DMS153 treated with DMSO at 0.1 percent for 48 hours (cell line): ENCODE measurements around the gene ISCA2.

Experiments used
- DNase-seq: peaks from one replicate; lab custom pipeline; 2025; ENCODE audit not compliant: unreplicated experiment; lab: John Stamatoyannopoulos, UW

Gene ISCA2

DNA sequence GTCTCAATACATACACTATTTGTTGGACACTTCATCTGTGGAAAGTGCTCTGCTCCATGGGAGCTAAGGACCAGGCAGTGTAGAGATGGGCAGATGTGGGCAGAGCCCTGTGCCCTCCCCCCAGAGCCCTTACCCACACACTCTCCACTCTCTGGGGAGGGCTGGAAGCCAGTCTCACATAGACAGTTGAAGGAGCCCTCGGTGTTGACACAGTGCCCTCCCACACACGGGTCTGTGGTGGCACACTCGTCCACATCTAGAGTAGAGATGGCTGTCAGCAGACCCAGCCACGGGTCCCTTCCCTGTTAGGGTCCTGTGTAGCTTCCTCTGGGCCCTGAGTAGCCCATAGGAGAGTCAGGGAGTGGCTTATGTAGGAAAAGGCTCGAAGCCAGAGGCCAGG lies 14.3 kb downstream of the ISCA2 start:
- DNase-seq, result no peak

- DNase-seq, result no peak
Measured at GRCh38 chr14:74508292-74508731, 14.7 kb downstream of the ISCA2 start.

DNA sequence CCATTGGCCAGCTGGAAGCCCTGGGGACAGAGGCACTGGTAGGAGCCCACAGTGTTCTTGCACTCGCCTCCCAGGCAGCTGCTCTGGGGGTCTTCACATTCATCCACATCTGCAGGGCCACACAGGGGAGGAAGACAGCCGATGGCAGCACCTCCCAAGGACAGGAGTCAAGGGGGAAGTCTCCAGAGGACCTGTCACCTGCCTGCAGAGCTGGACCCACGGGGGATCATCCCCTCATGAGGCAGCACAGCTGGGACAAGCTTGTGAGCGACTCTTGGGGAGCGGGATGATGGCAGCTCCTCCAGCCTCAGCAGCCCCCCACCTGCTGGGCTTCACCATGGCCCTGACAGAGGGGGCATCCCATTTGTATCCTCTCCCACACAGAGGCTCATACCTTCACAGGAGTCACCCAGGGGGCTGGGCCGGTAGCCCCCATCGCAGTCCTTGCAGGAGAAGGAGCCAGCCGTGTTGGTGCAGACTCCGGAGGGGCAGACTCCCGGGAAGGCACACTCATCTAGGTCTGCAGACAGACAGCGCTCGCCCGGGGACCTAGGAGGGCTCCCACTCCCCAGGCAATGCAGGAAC lies 15.4 kb downstream of the ISCA2 start:
- no peak for DNase-seq

- no peak for DNase-seq
Measured at GRCh38 chr14:74509587-74510222, 16.1 kb downstream of the ISCA2 start.

DNA sequence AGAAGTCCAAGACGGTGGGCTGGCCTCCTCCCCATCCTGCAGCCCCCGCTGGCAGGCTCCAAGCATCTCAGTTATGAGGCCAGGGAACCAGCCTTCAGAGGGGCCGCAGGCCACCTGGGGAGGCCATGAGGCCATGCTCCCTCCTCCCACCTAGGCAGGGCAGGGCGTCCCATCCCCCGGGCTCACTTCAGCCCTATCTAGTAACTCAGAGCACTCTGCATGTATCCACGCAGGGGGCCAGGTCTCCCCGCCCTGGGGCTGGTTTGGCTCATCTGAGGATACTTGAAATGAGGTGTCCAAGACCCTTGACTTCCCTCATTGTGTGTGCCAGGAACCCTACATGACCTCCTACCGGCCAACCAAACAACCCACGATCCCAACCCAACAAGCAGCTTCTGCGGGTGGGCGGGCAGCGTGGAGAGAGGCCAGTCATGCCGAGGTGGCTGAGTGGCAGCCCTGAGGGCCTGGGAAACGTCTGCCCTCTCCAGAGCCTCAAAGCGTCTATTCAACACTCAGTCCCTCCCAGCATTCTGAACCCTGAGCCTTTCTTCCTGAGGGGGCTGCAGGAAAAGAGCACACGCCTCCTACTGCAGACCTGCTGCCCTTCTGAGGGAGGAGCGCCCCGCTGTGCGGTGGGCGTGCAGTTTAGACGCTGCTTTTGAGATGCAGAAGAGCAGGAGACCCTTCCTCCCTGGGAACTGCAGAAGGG lies 16.8 kb downstream of the ISCA2 start:
- no peak for DNase-seq

DNA sequence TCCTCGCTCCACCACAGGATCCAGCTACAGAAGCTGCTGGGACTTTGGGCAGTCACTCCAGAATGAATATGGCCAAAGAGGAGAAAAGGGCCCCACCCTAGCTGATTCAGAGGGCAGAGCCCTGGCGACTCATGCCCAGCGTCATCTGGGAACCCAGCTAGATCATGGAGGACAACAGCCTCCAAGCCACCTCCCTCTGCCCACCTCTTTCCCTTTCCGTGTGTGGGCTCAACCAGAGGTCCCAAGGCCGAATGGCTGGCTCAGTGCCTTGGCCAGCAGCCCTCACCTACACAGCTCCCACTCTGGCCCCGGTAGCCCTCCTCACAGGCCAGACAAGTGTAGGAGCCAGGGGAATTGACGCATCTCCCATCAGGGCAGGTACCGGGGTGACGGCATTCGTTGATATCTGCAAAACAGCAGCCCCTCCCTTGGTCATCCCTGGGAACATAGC lies 17.4 kb downstream of the ISCA2 start:
- no peak for DNase-seq

GRCh38 chr14:74511966-74512830 lies 18.6 kb downstream of the ISCA2 start:
- DNase-seq, result no peak

DNA sequence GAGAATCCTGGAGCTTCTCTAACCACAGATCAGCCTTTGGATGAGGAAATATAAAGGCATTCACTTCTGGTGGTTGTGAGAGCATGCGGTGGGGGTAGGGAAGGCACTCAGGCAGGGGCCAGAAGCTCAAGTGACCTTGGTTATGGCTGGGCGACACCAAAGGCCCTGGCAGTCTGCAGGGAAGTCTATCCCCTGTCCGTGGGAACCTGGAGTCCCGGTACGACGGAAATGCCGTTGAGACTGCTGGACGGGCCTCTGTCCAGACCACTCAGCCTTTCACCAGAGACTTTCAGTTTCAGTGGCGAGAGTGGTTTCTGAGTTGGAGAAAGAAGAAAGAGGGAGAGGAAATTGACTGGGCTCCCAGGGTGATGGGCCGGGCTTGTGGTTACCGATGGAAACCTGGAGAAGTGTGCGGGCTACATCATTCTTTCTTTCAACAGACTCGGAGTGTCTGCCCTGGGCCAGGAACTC lies 20.9 kb downstream of the ISCA2 start:
- DNase-seq, result no peak

- no peak for DNase-seq
Measured at GRCh38 chr14:74515891-74516412, 22.4 kb downstream of the ISCA2 start.

DNA sequence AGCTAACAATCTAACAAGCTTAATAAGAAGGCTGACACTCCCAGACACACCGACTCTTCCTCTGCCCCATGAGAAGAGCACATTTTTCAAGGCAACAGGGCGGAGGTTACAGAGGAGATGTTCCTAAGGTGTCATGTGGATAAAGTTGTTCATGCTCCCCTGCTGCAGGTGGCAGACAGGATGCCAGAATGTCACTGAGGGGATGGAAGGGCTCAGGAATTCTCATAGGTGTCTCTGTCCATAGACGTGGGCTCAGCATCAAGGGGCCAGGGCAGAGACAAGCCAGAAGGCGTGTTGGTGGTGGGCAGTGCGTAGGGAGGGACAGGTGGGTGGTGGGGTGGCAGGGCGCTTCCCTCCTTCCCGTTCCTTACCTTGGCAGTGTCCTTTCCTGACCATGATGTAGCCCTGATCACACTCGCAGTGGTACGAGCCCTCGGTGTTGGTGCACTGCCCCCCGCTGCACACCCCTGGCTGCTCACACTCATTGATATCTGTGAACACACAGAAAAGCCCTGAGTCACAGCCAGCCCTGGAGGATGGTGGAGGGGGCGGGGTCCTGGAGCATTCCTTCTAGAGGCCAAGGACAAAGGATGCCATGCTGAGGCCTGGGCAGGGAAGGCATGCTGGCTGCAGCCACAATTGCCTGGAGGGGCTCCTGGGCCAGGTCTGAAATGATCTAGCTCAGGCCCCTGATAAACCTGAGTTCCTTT lies 23.0 kb downstream of the ISCA2 start:
- no peak for DNase-seq

DNA sequence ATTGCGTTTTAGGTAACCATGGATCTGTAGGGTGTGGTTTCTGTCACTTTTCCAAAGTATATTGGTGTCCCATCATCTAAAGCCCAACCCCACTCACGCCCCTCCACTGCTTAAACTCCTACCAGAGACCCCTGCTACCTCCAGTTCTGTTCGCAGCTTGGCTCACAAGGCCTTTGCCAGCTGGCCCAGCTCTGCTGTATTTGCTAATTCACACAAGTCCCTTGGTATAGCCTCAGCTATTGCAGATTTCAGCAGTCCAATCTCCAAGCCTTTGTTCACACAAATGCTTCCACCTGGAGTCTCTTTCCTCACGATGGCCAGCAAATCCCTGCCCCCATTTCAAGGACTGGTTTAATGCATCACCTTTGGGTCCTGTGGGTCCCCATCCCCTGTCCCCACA lies 24.2 kb downstream of the ISCA2 start:
- DNase-seq, result no peak

- no peak for DNase-seq
Measured at GRCh38 chr14:74518221-74518620, 24.7 kb downstream of the ISCA2 start.

DNA sequence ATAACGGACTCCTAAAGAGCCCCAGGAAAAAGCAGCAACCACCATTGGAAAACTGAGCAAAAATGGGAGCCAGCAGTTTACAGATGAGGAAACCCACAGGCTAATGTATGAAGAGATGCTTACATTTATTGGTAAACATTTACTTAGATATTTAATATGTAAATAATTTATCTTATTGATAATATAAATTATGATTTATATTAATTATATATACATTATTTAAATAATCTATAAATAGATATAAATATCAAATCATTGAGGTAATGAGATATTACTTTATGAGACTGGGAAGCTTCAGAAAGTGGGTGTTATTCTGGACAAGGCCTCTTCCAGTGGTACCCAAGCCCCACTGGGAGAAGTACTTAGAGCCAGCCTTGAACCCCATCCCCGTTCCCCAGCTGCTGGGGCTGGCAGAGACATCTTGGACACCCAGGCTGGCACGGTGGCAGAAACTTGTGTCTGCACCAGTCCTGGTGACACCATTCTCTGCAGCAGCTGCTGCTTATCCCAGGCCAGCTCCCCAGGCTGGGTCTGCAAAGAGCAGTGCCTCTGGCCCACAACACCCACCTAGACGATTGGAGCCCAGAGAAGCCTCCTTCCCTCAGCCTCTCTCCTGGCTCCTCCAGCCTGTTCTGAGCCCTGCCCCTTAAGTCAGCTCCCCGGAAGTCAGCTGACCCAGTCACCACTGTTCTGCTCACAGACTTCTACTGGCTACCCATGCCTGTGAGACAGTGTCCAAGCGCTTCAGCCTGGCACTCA lies 25.9 kb downstream of the ISCA2 start:
- no peak for DNase-seq

DNA sequence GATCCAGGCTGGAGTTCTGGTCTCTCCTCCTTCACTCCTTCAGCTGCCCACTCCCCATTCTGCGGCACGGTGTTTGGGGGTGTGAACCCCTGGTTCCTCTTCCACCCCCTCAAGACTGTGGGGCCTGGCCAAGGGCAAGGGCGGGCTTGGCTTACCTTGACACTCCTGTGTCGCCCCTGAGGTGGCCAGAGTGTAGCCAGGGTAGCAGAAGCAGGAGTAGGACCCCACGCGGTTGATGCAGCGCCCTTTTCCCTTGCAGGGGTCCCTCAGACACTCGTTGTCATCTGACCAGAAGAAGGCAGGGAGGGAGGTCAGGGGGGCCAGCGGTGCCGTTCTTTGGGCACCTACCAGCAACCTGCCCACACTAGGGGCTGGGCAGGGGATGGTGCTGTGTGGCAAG lies 28.2 kb downstream of the ISCA2 start:
- no peak for DNase-seq

DNA sequence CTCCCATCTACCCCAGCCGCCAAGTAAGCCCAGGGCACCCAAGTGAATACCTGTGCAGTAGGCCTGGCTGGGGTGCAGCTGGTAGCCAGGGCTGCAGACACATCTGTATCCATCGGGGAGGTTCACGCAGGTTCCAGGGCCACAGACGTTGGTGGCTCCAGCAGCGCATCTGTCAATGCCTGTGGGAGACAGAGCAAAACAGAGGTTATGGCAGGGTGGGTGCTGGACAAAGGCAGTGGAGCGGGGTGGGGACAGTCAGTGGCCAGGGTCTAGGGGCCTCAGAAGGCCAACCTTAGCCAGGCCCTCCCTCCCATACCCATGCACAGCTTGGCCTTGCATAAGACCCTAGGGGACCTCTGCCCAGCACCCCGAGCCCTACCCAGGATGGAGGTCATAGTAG lies 29.2 kb downstream of the ISCA2 start:
- no peak for DNase-seq

GRCh38 chr14:74524076-74524811 lies 30.7 kb downstream of the ISCA2 start:
- no peak for DNase-seq

GRCh38 chr14:74524812-74525135 lies 31.2 kb downstream of the ISCA2 start:
- DNase-seq, result no peak

GRCh38 chr14:74525361-74525851 lies 31.8 kb downstream of the ISCA2 start:
- DNase-seq, result no peak
